Left ventricle myocardium inferior (tissue), 1 donor: ENCODE measurements around the gene COBLL1. TPM values are rescaled to one million over a fixed set of nuclear protein-coding genes. Genes with fewer than 3 reads are reported as not detected.

Experiments
- DNase-seq: peaks from one replicate; pipeline ENCODE4 v3.0.0-alpha.2; 2020
- H3K27ac ChIP-seq: fragments of 200-600 bp; replicated peaks from 2 replicates; pipeline ENCODE4 v1.8.0; 2021
- H3K27me3 ChIP-seq: fragments of 200-600 bp; 2 replicates; pipeline ENCODE4 v1.8.0; 2021; ENCODE audit warnings: low read depth
- H3K36me3 ChIP-seq: fragments of 200-600 bp; 2 replicates; pipeline ENCODE4 v1.8.0; 2021
- H3K4me1 ChIP-seq: fragments of 200-600 bp; 2 replicates; pipeline ENCODE4 v1.8.0; 2021
- H3K4me3 ChIP-seq: fragments of 200-600 bp; 2 replicates; pipeline ENCODE4 v1.8.0; 2021; ENCODE audit warnings: mild to moderate bottlenecking, moderate library complexity
- H3K9me3 ChIP-seq: fragments of 200-600 bp; replicated peaks from 2 replicates; pipeline ENCODE4 v1.8.0; 2021
- intact Hi-C: fragments of 100-400 bp; cut with micrococcal nuclease; formaldehyde crosslinking; loops from one replicate; pipeline ENCODE4 v1.11.0; 2022
- total RNA-seq: library from RNA; stranded (reverse); fragmentation: NEBNext Ultra II Directional; extraction: Animal tissue kit (Norgen Biotek cat#: 25700); gene quantifications from one replicate; pipeline ENCODE4 v1.2.1, GENCODE V29; 2021
- TF ChIP-seq, protein P1 (sequence below): fragments of 200-600 bp; IDR thresholded peaks from 2 replicates; pipeline ENCODE4 v1.8.0; 2021; ENCODE audit warnings: antibody characterized with exemption, mild to moderate bottlenecking, borderline replicate concordance
- donor health status: DM: no; HTN: yes; CAD: no; lungs with severe emphysema.

The COBLL1 gene
- total RNA-seq, 1 donor from 2014 or later, result 15.3 TPM

GRCh38 chr2:164691346-164691887, 150.2 kb downstream of the COBLL1 start:
- intact Hi-C loops, result loop anchor here (10.0 kb wide), 1 partner anchor 127 kb away; no protein-coding TSS in a partner anchor
- peaks cover 71% of the 10 kb centered on the region for H3K36me3 ChIP-seq
- TF ChIP-seq, protein P1, sequence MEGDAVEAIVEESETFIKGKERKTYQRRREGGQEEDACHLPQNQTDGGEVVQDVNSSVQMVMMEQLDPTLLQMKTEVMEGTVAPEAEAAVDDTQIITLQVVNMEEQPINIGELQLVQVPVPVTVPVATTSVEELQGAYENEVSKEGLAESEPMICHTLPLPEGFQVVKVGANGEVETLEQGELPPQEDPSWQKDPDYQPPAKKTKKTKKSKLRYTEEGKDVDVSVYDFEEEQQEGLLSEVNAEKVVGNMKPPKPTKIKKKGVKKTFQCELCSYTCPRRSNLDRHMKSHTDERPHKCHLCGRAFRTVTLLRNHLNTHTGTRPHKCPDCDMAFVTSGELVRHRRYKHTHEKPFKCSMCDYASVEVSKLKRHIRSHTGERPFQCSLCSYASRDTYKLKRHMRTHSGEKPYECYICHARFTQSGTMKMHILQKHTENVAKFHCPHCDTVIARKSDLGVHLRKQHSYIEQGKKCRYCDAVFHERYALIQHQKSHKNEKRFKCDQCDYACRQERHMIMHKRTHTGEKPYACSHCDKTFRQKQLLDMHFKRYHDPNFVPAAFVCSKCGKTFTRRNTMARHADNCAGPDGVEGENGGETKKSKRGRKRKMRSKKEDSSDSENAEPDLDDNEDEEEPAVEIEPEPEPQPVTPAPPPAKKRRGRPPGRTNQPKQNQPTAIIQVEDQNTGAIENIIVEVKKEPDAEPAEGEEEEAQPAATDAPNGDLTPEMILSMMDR, result no peak
- H3K4me1 ChIP-seq, result no peaks in the 10 kb centered on the region
- no peak overlapping the region for H3K4me3 ChIP-seq
- DNase-seq, result no peak
- H3K27ac ChIP-seq, result no peak overlapping the region
- H3K27me3 ChIP-seq, result no peaks in the 10 kb centered on the region
- H3K9me3 ChIP-seq, result no peaks in the 10 kb centered on the region

GRCh38 chr2:164690361-164690760, 151.3 kb downstream of the COBLL1 start:
- H3K4me3 ChIP-seq, result no peak overlapping the region

DNA sequence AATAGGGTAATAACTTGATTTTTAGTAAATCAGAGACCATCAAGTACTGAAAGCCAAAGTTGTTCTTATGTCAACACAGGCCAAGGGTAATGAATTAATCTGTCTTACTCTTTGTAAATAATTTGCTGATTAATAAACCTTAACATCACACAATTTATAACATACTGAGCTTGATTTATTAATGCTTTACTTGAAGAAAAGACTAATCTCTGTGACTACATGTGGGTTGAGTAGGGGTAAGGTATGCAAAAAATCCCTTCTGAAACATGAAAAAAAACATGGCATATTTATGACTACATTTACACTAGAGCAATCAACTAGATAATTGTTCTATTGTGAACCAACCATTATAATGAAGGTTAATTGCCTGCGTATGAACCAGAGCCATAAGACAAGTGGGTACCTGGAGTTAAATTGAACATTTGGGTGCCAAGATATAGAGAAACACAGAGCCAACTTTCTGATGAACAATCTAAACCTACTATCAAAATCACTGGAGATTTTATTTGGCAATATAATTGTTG, 152.7 kb downstream of the COBLL1 start:
- Histone ChIP-seq H3K27ac (no peak overlapping the region), H3K36me3 (peaks cover 60% of the 10 kb centered on the region), H3K9me3 (no peaks in the 10 kb centered on the region), H3K4me1 (no peaks in the 10 kb centered on the region), H3K4me3 (no peak overlapping the region), H3K27me3 (no peaks in the 10 kb centered on the region)
- no peak for DNase-seq
- TF ChIP-seq, protein P1, result no peak
- intact Hi-C loops, result no loop called here

More at GRCh38 chr2:164690361-164690760, 151.3 kb downstream of the COBLL1 start:
- intact Hi-C loops, result loop anchor here (10.0 kb wide), 1 partner anchor 126 kb away; no protein-coding TSS in a partner anchor
- Histone ChIP-seq H3K9me3 (no peaks in the 10 kb centered on the region), H3K4me1 (no peaks in the 10 kb centered on the region), H3K27ac (no peak overlapping the region), H3K36me3 (peaks cover 74% of the 10 kb centered on the region), H3K27me3 (no peaks in the 10 kb centered on the region)
- TF ChIP-seq, protein P1, result no peak
- DNase-seq, result no peak

DNA sequence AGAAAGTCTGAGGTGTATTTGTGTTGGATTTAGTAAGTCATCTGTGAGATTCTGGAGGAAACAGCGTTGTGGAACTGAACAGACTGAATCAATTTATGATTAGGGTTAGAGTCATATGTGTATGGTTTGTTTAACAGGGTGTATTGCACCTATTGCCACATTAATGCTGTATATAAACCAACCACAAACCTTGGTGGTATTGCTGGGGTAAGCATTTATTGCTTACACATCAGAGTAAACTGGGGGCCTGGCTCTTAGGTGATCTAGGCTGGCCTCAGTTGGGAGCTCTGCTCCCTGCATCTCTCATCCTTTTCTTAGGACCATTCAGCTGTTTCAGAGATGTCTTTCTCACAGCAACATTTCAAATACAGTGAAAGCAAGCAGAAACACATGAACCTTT, 160.6 kb downstream of the COBLL1 start:
- TF ChIP-seq, protein P1, result no peak
- H3K4me3 ChIP-seq, result no peak overlapping the region
- intact Hi-C loops, result no loop called here
- H3K27ac ChIP-seq, result no peak overlapping the region
- peaks cover 10% of the 10 kb centered on the region for H3K9me3 ChIP-seq
- H3K36me3 ChIP-seq, result peaks cover 20% of the 10 kb centered on the region
- no peaks in the 10 kb centered on the region for H3K4me1 ChIP-seq
- H3K27me3 ChIP-seq, result no peaks in the 10 kb centered on the region
- no peak for DNase-seq

DNA sequence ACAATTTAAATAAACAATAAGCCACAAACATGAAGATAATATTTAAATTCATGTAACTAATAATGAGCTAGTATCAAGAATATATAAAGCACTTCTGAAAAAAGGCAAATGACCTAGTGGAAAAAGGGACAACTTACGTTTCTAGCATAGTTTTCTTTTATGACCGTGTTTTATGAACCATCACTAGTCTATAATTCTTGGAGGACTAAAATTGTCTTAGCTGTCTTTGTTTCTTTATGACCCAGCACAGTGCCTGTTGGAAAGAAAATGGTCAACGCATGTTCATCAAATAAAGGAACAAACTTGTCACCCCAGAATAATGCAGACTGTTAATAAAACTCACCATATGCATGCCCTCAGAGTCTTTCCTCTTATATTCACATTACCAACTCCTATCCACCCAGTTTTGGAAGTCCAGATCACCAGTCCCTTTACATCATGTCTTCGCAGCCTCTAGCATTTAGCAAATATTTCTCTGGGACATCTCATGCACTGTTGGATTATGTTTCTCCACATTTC, 162.9 kb downstream of the COBLL1 start:
- TF ChIP-seq, protein P1, result no peak
- Histone ChIP-seq H3K27ac (no peak overlapping the region), H3K9me3 (peaks cover 10% of the 10 kb centered on the region), H3K4me3 (no peak overlapping the region), H3K4me1 (peaks cover 4% of the 10 kb centered on the region), H3K27me3 (no peaks in the 10 kb centered on the region), H3K36me3 (peaks cover 14% of the 10 kb centered on the region)
- no peak for DNase-seq
- intact Hi-C loops, result no loop called here
